Epidermal melanocyte (primary cell): ENCODE measurements around the gene NUP210L.
A peak's percentile ranks its signal among the peaks of the same experiment; 100 is the strongest.
"Not testable (repeated sequence)": the region's sequence is repeated elsewhere in the genome, so short reads cannot be mapped to it uniquely, and the experiment has no call there.

ENCODE experiments used
- DNase-seq: peaks from one replicate; pipeline ENCODE4 v3.0.0; 2011; ENCODE audit warnings: low spot score; ENCODE audit not compliant: insufficient read length

Gene NUP210L

GRCh38 chr1:154170547-154171222 is 15.8 kb upstream of the NUP210L start:
- no peak for DNase-seq

- DNase-seq, result no peak
Observed at GRCh38 chr1:154167461-154167860, 12.6 kb upstream of the NUP210L start.

GRCh38 chr1:154166207-154166606 is 11.3 kb upstream of the NUP210L start:
- DNase-seq, result no peak

- no peak for DNase-seq
Observed at GRCh38 chr1:154159554-154159953, 4.7 kb upstream of the NUP210L start.

GRCh38 chr1:154158307-154159125 is 3.6 kb upstream of the NUP210L start:
- DNase-seq, result peak; percentile 32

GRCh38 chr1:154157520-154158306 is 2.8 kb upstream of the NUP210L start:
- no peak for DNase-seq

- DNase-seq, result no peak
Observed at GRCh38 chr1:154155251-154155650, 378 bp upstream of the NUP210L start.

GRCh38 chr1:154154053-154154452 is 820 bp downstream of the NUP210L start:
- no peak for DNase-seq

GRCh38 chr1:154151311-154151710 is 3.6 kb downstream of the NUP210L start:
- no peak for DNase-seq

GRCh38 chr1:154148807-154149206 is 6.1 kb downstream of the NUP210L start:
- no peak for DNase-seq

- not testable (repeated sequence) for DNase-seq
Observed at GRCh38 chr1:154147505-154147904, 7.4 kb downstream of the NUP210L start.

- DNase-seq, result no peak
Observed at GRCh38 chr1:154145986-154146385, 8.9 kb downstream of the NUP210L start.

GRCh38 chr1:154142358-154142757 is 12.5 kb downstream of the NUP210L start:
- DNase-seq, result no peak

- DNase-seq, result no peak
Observed at GRCh38 chr1:154141240-154141639, 13.6 kb downstream of the NUP210L start.

- no peak for DNase-seq
Observed at GRCh38 chr1:154137888-154138287, 17.0 kb downstream of the NUP210L start.

- no peak for DNase-seq
Observed at GRCh38 chr1:154133256-154133655, 21.6 kb downstream of the NUP210L start.

- no peak for DNase-seq
Observed at GRCh38 chr1:154129391-154129970, 25.4 kb downstream of the NUP210L start.

GRCh38 chr1:154123205-154123604 is 31.7 kb downstream of the NUP210L start:
- not testable (repeated sequence) for DNase-seq

- DNase-seq, result no peak
Observed at GRCh38 chr1:154117642-154118041, 37.2 kb downstream of the NUP210L start.

- no peak for DNase-seq
Observed at GRCh38 chr1:154115180-154115579, 39.7 kb downstream of the NUP210L start.

GRCh38 chr1:154104433-154105082 is 50.3 kb downstream of the NUP210L start:
- DNase-seq, result no peak
